Measurements from ENCODE around the gene PRR18. TPM values are rescaled to one million over a fixed set of nuclear protein-coding genes. Genes with fewer than 3 reads are reported as not detected.

Gene PRR18
- total and polyA plus RNA-seq, 9 of the 15 experiments (the other 6 are each of a cell fraction or from before 2014, with no cell fraction given), result not detected

DNA sequence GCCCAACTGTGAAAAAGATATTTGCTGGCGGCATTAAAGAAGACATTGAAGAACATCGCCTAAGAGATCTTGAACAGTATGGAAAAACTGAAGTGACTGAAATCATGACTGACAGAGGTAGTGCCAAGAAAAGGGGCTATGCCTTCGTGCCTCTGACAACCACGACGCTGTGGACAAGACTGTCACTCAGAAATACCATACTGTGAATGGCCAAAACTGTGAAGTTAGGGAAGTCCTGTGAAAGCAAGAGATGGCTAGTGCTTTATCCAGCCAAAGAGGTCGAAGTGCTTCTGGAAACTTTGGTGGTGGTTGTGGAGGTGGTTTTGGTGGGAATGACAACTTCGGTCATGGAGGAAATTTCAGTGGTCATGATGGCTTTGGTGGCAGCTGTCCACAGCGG is 26.7 kb upstream of the PRR18 start:
- H3K4me3 ChIP-seq, result no peak overlapping the region
- H3K36me3 ChIP-seq (ENCODE audit: control insufficient read depth, insufficient read depth, low read length), result peaks cover 57% of the 10 kb centered on the region
- H3K9me1 ChIP-seq (ENCODE audit: control insufficient read depth, insufficient read depth, low read length), result peaks cover 15% of the 10 kb centered on the region
- TF ChIP-seq, protein P1, sequence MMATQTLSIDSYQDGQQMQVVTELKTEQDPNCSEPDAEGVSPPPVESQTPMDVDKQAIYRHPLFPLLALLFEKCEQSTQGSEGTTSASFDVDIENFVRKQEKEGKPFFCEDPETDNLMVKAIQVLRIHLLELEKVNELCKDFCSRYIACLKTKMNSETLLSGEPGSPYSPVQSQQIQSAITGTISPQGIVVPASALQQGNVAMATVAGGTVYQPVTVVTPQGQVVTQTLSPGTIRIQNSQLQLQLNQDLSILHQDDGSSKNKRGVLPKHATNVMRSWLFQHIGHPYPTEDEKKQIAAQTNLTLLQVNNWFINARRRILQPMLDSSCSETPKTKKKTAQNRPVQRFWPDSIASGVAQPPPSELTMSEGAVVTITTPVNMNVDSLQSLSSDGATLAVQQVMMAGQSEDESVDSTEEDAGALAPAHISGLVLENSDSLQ (IDR thresholded peaks at IDR 0.05), result peak; percentile 36; the same call in 1 of the 2 replicates
- TF ChIP-seq POLR2B (IDR thresholded peaks at IDR 0.05; ENCODE audit: low read depth, partially characterized antibody), result peak; percentile 22
- TF ChIP-seq MEF2D (tag; conservative IDR thresholded peaks at IDR 0.05; ENCODE audit: low read depth), result no peak
- no peak overlapping the region for H3K9ac ChIP-seq (ENCODE audit: insufficient read depth in 1 of 2, low read depth in 2 of 2, low read length in 2 of 2)
- no peaks in the 10 kb centered on the region for H3K9me3 ChIP-seq (replicated peaks; ENCODE audit: control insufficient read depth, insufficient read depth, low read depth, low read length)
- in situ Hi-C loops (cut with MboI) (loop anchor here (5.0 kb wide), 1 partner anchor 42 kb away; no protein-coding TSS in a partner anchor), intact Hi-C loops (cut with micrococcal nuclease) (loop anchor here (5.0 kb wide), 1 partner anchor 67 kb away; no protein-coding TSS in a partner anchor)
- H3K27ac ChIP-seq (ENCODE audit: extremely low read depth, low read depth, low read length), result no peak overlapping the region
- DNase-seq (ENCODE audit: extremely low read depth in 1 of 4, low spot score in 3 of 4), result no peak
- H3K79me2 ChIP-seq (ENCODE audit: control insufficient read depth, insufficient read depth, low read length), result peaks cover 96% of the 10 kb centered on the region
- ChIA-PET POLR2A (interaction anchor here (0.6 to 1.2 kb wide), 3 partner anchors 15 to 58 kb away, joined by 3 to 4 read pairs (median 3); no protein-coding TSS in a partner anchor), CTCF (ENCODE audit: low intra/inter-chr PET ratio) (no interaction called here)
- H3K27me3 ChIP-seq (ENCODE audit: control insufficient read depth in 2 of 2, insufficient read depth in 2 of 2, low read length in 2 of 2), result no peaks in the 10 kb centered on the region
- H2AFZ ChIP-seq (ENCODE audit: low read depth, low read length), result no peak overlapping the region
- no peak for FAIRE-seq
- no peak for ATAC-seq
- H3K4me2 ChIP-seq (ENCODE audit: insufficient read depth, low read length), result no peak overlapping the region
- H3K4me1 ChIP-seq (replicated peaks in 1 of 2; ENCODE audit: control insufficient read depth in 2 of 2, insufficient read depth in 2 of 2, low read length in 2 of 2), result peaks cover 5 to 14% of the 10 kb centered on the region in 2 experiments; a peak in 4 of 5 replicates
- no TSS peak for BruUV-seq (replicated peaks)
- 86% methylated on average over 8 of the region's 8 CpGs for WGBS (ENCODE audit: insufficient coverage, low coverage, missing lambda C conversion rate)
- peaks cover 34% of the 10 kb centered on the region; the same call in 1 of the 2 replicates for H4K20me1 ChIP-seq (replicated peaks; ENCODE audit: control insufficient read depth, insufficient read depth, low read length)

Data from K562 (cell line).